ENCODE data around the gene KDM2B. TPM values are rescaled to one million over a fixed set of nuclear protein-coding genes. Genes with fewer than 3 reads are reported as not detected.
A peak's percentile ranks its signal among the peaks of the same experiment; 100 is the strongest.

Gene KDM2B
- total RNA-seq, 4 donors from 2014 or later = 20.7 to 26.3 (median 23.9) TPM

GRCh38 chr12:121579981-121580868, 598 bp downstream of the KDM2B start:
- intact Hi-C loops (cut with DNase I) = no loop called here
- WGBS, 2 donors = 0% methylated on average over 19 to 20 of the region's 54 CpGs
- Histone ChIP-seq H3K4me1 (peaks cover 49 to 71% (median 50%) of the 10 kb centered on the region in 3 donors), H3K27ac (peak overlapping the region; percentile 84 to 92 (median 92)), H3K36me3 (peaks cover 0 to 2% (median 0%) of the 10 kb centered on the region in 3 donors), H3K27me3 (no peaks in the 10 kb centered on the region), H3K4me3 (peak overlapping the region; percentile 61 to 80 (median 74)), H3K9me3 (no peaks in the 10 kb centered on the region)
- TF ChIP-seq POLR2A (IDR thresholded peaks at IDR 0.05) (no peak), CTCF (IDR thresholded peaks at IDR 0.05) (no peak)
- DNase-seq = peak; percentile 20

- Histone ChIP-seq H3K4me3 (peak overlapping the region; percentile 61 to 80 (median 74)), H3K27ac (peak overlapping the region; percentile 84 to 92 (median 88)), H3K9me3 (no peaks in the 10 kb centered on the region), H3K36me3 (peaks cover 0 to 11% (median 0%) of the 10 kb centered on the region in 3 donors), H3K27me3 (no peaks in the 10 kb centered on the region), H3K4me1 (peaks cover 50 to 77% (median 51%) of the 10 kb centered on the region in 3 donors)
- intact Hi-C loops (cut with DNase I) = no loop called here
- no peak for DNase-seq
- WGBS, 2 donors = 0% methylated on average over 3 to 4 of the region's 53 CpGs
- TF ChIP-seq POLR2A (IDR thresholded peaks at IDR 0.05) (no peak), CTCF (IDR thresholded peaks at IDR 0.05) (no peak)
Measured at GRCh38 chr12:121579190-121579791, 1.5 kb downstream of the KDM2B start.

GRCh38 chr12:121578230-121579189, 2.3 kb downstream of the KDM2B start:
- H3K9me3 ChIP-seq = no peaks in the 10 kb centered on the region
- WGBS, 2 donors = no CpG with 5 or more reads among the region's 77 CpGs
- TF ChIP-seq CTCF (IDR thresholded peaks at IDR 0.05) = no peak
- no peak for TF ChIP-seq POLR2A (IDR thresholded peaks at IDR 0.05)
- intact Hi-C loops (cut with DNase I) = no loop called here
- no peak for DNase-seq
- peaks cover 0 to 18% (median 0%) of the 10 kb centered on the region in 3 donors for H3K36me3 ChIP-seq
- H3K27me3 ChIP-seq = no peaks in the 10 kb centered on the region
- H3K4me1 ChIP-seq = peaks cover 50 to 77% (median 51%) of the 10 kb centered on the region in 3 donors
- H3K27ac ChIP-seq = peak overlapping the region; percentile 84 to 92 (median 88)
- H3K4me3 ChIP-seq = peak overlapping the region; percentile 61 to 80 (median 74)

GRCh38 chr12:121577443-121578180, 3.2 kb downstream of the KDM2B start:
- intact Hi-C loops (cut with DNase I) = no loop called here
- DNase-seq = no peak
- peaks cover 48 to 75% (median 51%) of the 10 kb centered on the region in 3 donors for H3K4me1 ChIP-seq
- H3K9me3 ChIP-seq = no peaks in the 10 kb centered on the region
- H3K36me3 ChIP-seq = peaks cover 0 to 27% (median 0%) of the 10 kb centered on the region in 3 donors
- peak overlapping the region; percentile 84 to 92 (median 88) for H3K27ac ChIP-seq
- TF ChIP-seq POLR2A (IDR thresholded peaks at IDR 0.05) (no peak), CTCF (IDR thresholded peaks at IDR 0.05) (no peak)
- H3K27me3 ChIP-seq = no peaks in the 10 kb centered on the region
- 46 to 66% methylated on average over 7 to 8 of the region's 10 CpGs for WGBS, 2 donors
- peak overlapping the region in 3 of 4 donors; percentile 71 to 80 (median 76) for H3K4me3 ChIP-seq

Measured in esophagus squamous epithelium (tissue), 5 donors.